Caco-2 (cell line): ENCODE measurements around the gene VWA7. TPM values are rescaled to one million over a fixed set of nuclear protein-coding genes. Genes with fewer than 3 reads are reported as not detected.

Source experiments
- BruUV-seq: library from RNA; stranded (reverse); fragments of 400-500 nt; replicated peaks from 2 replicates; lab custom pipeline; 2021; lab: Mats Ljungman, UMichigan
- CTCF ChIA-PET: fragments of 300-600 bp; sonication (Branson Sonifier 250); formaldehyde crosslinking; loops from one replicate; lab custom pipeline; 2022; ENCODE audit warnings: antibody characterized with exemption; lab: Charles Lee
- POLR2A ChIA-PET: fragments of 300-600 bp; sonication (Branson Sonifier 250); formaldehyde crosslinking; loops from one replicate; lab custom pipeline; 2022; ENCODE audit warnings: antibody characterized with exemption; lab: Charles Lee
- DNase-seq, 2 experiments: peaks; one replicate each; pipeline versions ENCODE4 v3.0.0 to v3.0.0-alpha.2; 2020 to 2022
- H3K27me3 ChIP-seq: replicated peaks from 2 replicates; pipeline ENCODE4 v1.6.0; 2011; ENCODE audit warnings: low read length; ENCODE audit not compliant: control insufficient read depth, insufficient read depth
- H3K36me3 ChIP-seq: 2 replicates; pipeline ENCODE4 v1.5.1; 2011; ENCODE audit warnings: low read length; ENCODE audit not compliant: control insufficient read depth, insufficient read depth
- H3K4me1 ChIP-seq: fragments of 250-450 bp; sonication (Bioruptor Pico); 2 replicates; pipeline ENCODE4 v1.5.1; 2020; ENCODE audit warnings: mild to moderate bottlenecking
- H3K4me3 ChIP-seq: 2 replicates; pipeline ENCODE4 v1.5.1; 2011; ENCODE audit warnings: low read depth, mild to moderate bottlenecking, control low read depth, low read length
- H3K9me3 ChIP-seq: fragments of 250-450 bp; sonication (Bioruptor Pico); 2 replicates; pipeline ENCODE4 v1.5.1; 2020; ENCODE audit warnings: mild to moderate bottlenecking, moderate library complexity
- H3K27ac Mint-ChIP-seq: one replicate; pipeline ENCODE4 v1.8.0; 2022; ENCODE audit warnings: mixed read lengths; ENCODE audit not compliant: unreplicated experiment
- H3K27me3 Mint-ChIP-seq: one replicate; pipeline ENCODE4 v1.8.0; 2022; ENCODE audit warnings: mixed read lengths; ENCODE audit not compliant: insufficient read depth, unreplicated experiment
- H3K36me3 Mint-ChIP-seq: one replicate; pipeline ENCODE4 v1.8.0; 2022; ENCODE audit warnings: mild to moderate bottlenecking, mixed read lengths; ENCODE audit not compliant: insufficient read depth, unreplicated experiment
- H3K4me1 Mint-ChIP-seq: one replicate; pipeline ENCODE4 v1.8.0; 2022; ENCODE audit warnings: low read depth, mixed read lengths; ENCODE audit not compliant: unreplicated experiment
- H3K4me3 Mint-ChIP-seq: one replicate; pipeline ENCODE4 v1.8.0; 2022; ENCODE audit warnings: mild to moderate bottlenecking, moderate library complexity, mixed read lengths; ENCODE audit not compliant: unreplicated experiment
- H3K9me3 Mint-ChIP-seq: one replicate; pipeline ENCODE4 v1.8.0; 2022; ENCODE audit warnings: mixed read lengths; ENCODE audit not compliant: unreplicated experiment
- intact Hi-C: fragments of 100-400 bp; cut with micrococcal nuclease; formaldehyde crosslinking; loops from one replicate; pipeline ENCODE4 v1.10.0; 2022; ENCODE audit not compliant: unreplicated experiment
- total RNA-seq: library from RNA; stranded (reverse); gene quantifications from 2 replicates; pipeline ENCODE4 v1.2.3, GENCODE V29; 2022
- TF ChIP-seq, protein P1 (sequence below), 2 experiments: fragments of 200-600 bp in 1 of 2; IDR thresholded peaks; 1 replicate in 1 of 2; 2 replicates in 1 of 2; pipeline versions ENCODE4 v1.5.1 to v1.8.0; 2011 to 2022; ENCODE audit warnings: antibody characterized with exemption in 1 of 2, control low read depth in 1 of 2, inconsistent platforms in 1 of 2, low read depth in 1 of 2, low read length in 1 of 2, mild to moderate bottlenecking in 1 of 2, moderate library complexity in 1 of 2; ENCODE audit not compliant: insufficient read depth in 1 of 2, severe bottlenecking in 1 of 2, unreplicated experiment in 1 of 2

Gene VWA7
- total RNA-seq, 1 experiment from 2014 or later: 0.61 TPM

DNA sequence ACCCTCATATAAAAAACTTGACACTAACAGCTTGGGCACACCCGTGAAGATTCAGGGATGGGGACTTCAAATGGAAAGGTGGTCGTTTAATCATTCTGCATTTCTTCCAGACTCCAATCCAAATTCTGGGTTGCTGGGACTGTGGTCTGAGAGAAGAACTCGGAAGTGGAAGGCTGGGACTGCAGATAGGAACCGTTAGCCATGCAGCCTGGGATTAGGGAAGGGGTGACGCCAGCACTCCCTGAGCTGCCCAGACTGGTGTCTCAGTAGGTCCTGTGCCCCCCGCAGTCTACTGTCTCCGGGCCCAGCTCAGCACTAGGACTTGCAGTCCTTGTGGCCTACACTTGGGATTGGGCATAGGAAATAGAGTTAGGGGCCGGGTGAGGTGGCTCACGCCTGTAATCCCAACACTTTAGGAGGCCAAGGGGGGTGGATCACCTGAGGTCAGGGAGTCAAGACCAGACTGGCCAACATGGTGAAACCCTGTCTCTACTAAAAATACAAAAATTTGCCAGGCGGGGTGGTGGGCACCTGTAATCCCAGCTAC, 40.3 kb downstream of the VWA7 start:
- BruUV-seq: TSS peak; percentile 11
- H3K36me3 ChIP-seq: 0 out of 2 replicates have a peak, but pooled peaks cover 2% of the 10 kb centered on the region

DNA sequence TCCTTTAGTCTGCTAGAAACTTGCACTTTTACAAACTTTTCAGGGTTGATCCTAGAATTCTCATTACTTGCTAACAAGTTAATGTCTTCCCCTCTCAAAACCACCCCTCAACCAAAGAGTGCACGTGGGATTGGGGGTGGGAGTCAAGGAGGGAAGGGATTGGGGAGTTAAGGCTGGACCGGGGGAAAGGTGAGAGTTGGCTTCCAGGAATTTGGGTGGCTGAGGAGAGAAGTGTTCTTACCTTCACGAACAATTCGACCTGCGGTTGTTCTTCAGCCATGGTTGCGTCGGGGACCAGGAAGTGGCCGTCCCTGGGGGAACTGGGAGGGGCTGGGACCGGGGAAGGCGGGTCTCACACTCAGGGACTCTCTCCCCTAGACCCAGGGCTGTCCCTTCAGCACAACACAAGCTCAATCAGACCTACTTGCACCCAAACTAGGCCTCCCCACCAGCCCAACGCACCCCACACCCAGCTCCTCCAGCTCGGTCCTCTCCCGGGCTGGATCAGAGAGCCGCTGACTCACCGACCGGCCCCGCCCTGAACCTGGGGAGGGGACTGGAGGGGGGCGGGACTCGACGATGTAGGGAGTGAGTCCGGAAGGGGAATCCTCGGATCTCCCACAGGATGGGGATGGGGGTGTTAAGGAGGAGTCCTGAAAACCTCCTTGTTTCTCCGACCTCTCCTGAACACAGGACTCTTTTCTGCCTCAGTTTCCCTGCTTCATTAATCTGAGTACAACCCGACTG, 40.9 kb downstream of the VWA7 start, which contains the start of gene CLIC1:
Gene CLIC1, minus strand, starts transcription at position 510 of the 747 bp plus-strand sequence. Its CDS starts 230 bp downstream, at position 280.
- Mint-ChIP-seq H3K36me3 (peaks cover 84% of the 10 kb centered on the region), H3K9me3 (no peaks in the 10 kb centered on the region), H3K27me3 (no peaks in the 10 kb centered on the region), H3K4me1 (peaks cover 31% of the 10 kb centered on the region), H3K4me3 (peak within 1 kb of the TSS; percentile 95), H3K27ac (peak within 1 kb of the TSS; percentile 98)
- ChIA-PET POLR2A (interaction anchor here (0.6 to 2.2 kb wide), 7 partner anchors 22 to 194 kb away, joined by 3 to 19 read pairs (median 3); partner anchors contain the start of genes ABHD16A, DDX39B, HSPA1A and HSPA1B), CTCF (interaction anchor here (0.6 to 3.8 kb wide), 6 partner anchors 33 to 1528 kb away, joined by 3 to 32 read pairs (median 4); partner anchors contain the start of genes LY6G5C and NEU1)
- H3K9me3 ChIP-seq: no peaks in the 10 kb centered on the region
- TF ChIP-seq, protein P1, sequence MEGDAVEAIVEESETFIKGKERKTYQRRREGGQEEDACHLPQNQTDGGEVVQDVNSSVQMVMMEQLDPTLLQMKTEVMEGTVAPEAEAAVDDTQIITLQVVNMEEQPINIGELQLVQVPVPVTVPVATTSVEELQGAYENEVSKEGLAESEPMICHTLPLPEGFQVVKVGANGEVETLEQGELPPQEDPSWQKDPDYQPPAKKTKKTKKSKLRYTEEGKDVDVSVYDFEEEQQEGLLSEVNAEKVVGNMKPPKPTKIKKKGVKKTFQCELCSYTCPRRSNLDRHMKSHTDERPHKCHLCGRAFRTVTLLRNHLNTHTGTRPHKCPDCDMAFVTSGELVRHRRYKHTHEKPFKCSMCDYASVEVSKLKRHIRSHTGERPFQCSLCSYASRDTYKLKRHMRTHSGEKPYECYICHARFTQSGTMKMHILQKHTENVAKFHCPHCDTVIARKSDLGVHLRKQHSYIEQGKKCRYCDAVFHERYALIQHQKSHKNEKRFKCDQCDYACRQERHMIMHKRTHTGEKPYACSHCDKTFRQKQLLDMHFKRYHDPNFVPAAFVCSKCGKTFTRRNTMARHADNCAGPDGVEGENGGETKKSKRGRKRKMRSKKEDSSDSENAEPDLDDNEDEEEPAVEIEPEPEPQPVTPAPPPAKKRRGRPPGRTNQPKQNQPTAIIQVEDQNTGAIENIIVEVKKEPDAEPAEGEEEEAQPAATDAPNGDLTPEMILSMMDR (IDR thresholded peaks at IDR 0.05; ENCODE audit: insufficient read depth in 1 of 2, low read depth in 1 of 2, low read length in 1 of 2, severe bottlenecking in 1 of 2, unreplicated experiment in 1 of 2): no peak
- DNase-seq: peak; percentile 90 to 91
- no peaks in the 10 kb centered on the region for H3K27me3 ChIP-seq
- 0 out of 2 replicates have a peak, but pooled peaks cover 4% of the 10 kb centered on the region for H3K36me3 ChIP-seq
- H3K4me3 ChIP-seq: peak within 1 kb of the TSS; percentile 71
- H3K4me1 ChIP-seq: peaks cover 31% of the 10 kb centered on the region
- intact Hi-C loops: loop anchor here (2.0 to 5.0 kb wide), 4 partner anchors 34 to 189 kb away; partner anchors contain the start of genes ABHD16A, ATP6V1G2, CSNK2B and HSPA1B
- BruUV-seq: TSS peak; percentile 29

More for the DNA sequence above, 40.3 kb downstream of the VWA7 start:
- Mint-ChIP-seq H3K9me3 (no peaks in the 10 kb centered on the region), H3K36me3 (peaks cover 84% of the 10 kb centered on the region), H3K27me3 (no peaks in the 10 kb centered on the region), H3K4me3 (peak overlapping the region; percentile 95), H3K4me1 (peaks cover 31% of the 10 kb centered on the region), H3K27ac (peak overlapping the region; percentile 98)
- Histone ChIP-seq H3K27me3 (no peaks in the 10 kb centered on the region), H3K4me3 (peak overlapping the region; percentile 71), H3K9me3 (no peaks in the 10 kb centered on the region), H3K4me1 (peaks cover 33% of the 10 kb centered on the region)
- ChIA-PET POLR2A (interaction anchor here (0.6 to 3.3 kb wide), 13 partner anchors 7 to 195 kb away, joined by 3 to 59 read pairs (median 4); partner anchors contain the start of genes ABHD16A, C6orf47, DDAH2 and DDX39B), CTCF (interaction anchor here (0.6 to 3.8 kb wide), 6 partner anchors 23 to 126 kb away, joined by 3 to 32 read pairs (median 5); partner anchors contain the start of genes LSM2, LY6G5C, NEU1 and VARS1)
- TF ChIP-seq, protein P1 (IDR thresholded peaks at IDR 0.05; ENCODE audit: insufficient read depth in 1 of 2, low read depth in 1 of 2, low read length in 1 of 2, severe bottlenecking in 1 of 2, unreplicated experiment in 1 of 2): no peak
- intact Hi-C loops: loop anchor here (2.0 to 5.0 kb wide), 4 partner anchors 35 to 190 kb away; partner anchors contain the start of genes ABHD16A, ATP6V1G2, CSNK2B and HSPA1B
- DNase-seq: peak in 1 of 2 experiments; percentile 39
